Esophagus muscularis mucosa (tissue), 4 donors: ENCODE data around the gene LCE1D. TPM values are rescaled to one million over a fixed set of nuclear protein-coding genes. Genes with fewer than 3 reads are reported as not detected.
A peak's percentile ranks its signal among the peaks of the same experiment; 100 is the strongest.

Source experiments
- DNase-seq: peaks from one replicate; pipeline ENCODE4 v3.0.0-alpha.2; 2017; ENCODE audit errors: extremely low spot score
- H3K27ac ChIP-seq, 4 donors: fragments of 200-600 bp; sonication (generic); replicated peaks in 1 of 4; 1 replicate in 3 of 4; 2 replicates in 1 of 4; pipeline ENCODE4 v1.5.1; 2016 to 2019; ENCODE audit warnings: mild to moderate bottlenecking in 1 of 4
- H3K27me3 ChIP-seq, 4 donors: fragments of 200-600 bp; sonication (generic); one replicate each; pipeline versions ENCODE4 v1.5.1 to v1.6.0; 2016 to 2019
- H3K36me3 ChIP-seq, 4 donors: fragments of 200-600 bp; sonication (generic); one replicate each; pipeline ENCODE4 v1.5.1; 2016 to 2019
- H3K4me1 ChIP-seq, 4 donors: fragments of 200-600 bp; sonication (generic); one replicate each; pipeline ENCODE4 v1.5.1; 2016 to 2019
- H3K4me3 ChIP-seq, 4 donors: fragments of 200-600 bp; sonication (generic); 1 replicate in 2 of 4; 2 replicates in 2 of 4; pipeline ENCODE4 v1.5.1; 2016 to 2019; ENCODE audit warnings: mild to moderate bottlenecking in 4 of 4, moderate library complexity in 1 of 4
- H3K9me3 ChIP-seq, 4 donors: fragments of 200-600 bp; sonication (generic); 1 replicate in 3 of 4; 2 replicates in 1 of 4; pipeline ENCODE4 v1.5.1; 2016 to 2019
- CTCF ChIP-seq, 3 experiments: fragments of 200-600 bp in 2 of 3; fragments of 450-650 bp in 1 of 3; sonication (generic) in 2 of 3; IDR thresholded peaks; one replicate each; pipeline ENCODE4 v1.5.1; 2017 to 2019; ENCODE audit warnings: antibody characterized with exemption in 3 of 3, mild to moderate bottlenecking in 2 of 3, moderate library complexity in 1 of 3
- EP300 ChIP-seq: sonication (generic); formaldehyde crosslinking; IDR thresholded peaks from one replicate; pipeline ENCODE4 v1.6.1; 2017; ENCODE audit warnings: antibody characterized with exemption
- POLR2A ChIP-seq: fragments of 450-650 bp; IDR thresholded peaks from one replicate; pipeline ENCODE4 v1.6.1; 2017; ENCODE audit warnings: antibody characterized with exemption, moderate library complexity, mild to moderate bottlenecking, low read depth
- POLR2AphosphoS5 ChIP-seq, 2 donors: sonication (generic); formaldehyde crosslinking; IDR thresholded peaks; one replicate each; pipeline ENCODE4 v1.6.1; 2017; ENCODE audit warnings: antibody characterized with exemption in 2 of 2
- WGBS: methylation state at CpG from one replicate; pipeline ENCODE4 v1.1.5; 2018; 5-methylcytosine and 5-hydroxymethylcytosine counted together
- intact Hi-C: fragments of 100-400 bp; cut with DNase I; formaldehyde crosslinking; loops from one replicate; pipeline ENCODE4 v1.15.1; 2023
- total RNA-seq, 4 donors: library from RNA; depleted of rRNA; stranded (reverse); fragments of >200 nt; gene quantifications; one replicate each; pipeline versions ENCODE4 v1.1.0 to v1.2.1, GENCODE V29; 2016

The LCE1D gene
- total RNA-seq, 4 donors from 2014 or later = not detected

GRCh38 chr1:152776361-152776760, 20.2 kb upstream of the LCE1D start:
- Histone ChIP-seq H3K4me3 (no peak overlapping the region), H3K9me3 (no peaks in the 10 kb centered on the region), H3K4me1 (no peaks in the 10 kb centered on the region), H3K36me3 (no peaks in the 10 kb centered on the region), H3K27ac (no peak overlapping the region), H3K27me3 (peaks cover 0 to 4% (median 0%) of the 10 kb centered on the region in 4 donors)
- 65% methylated on average over 9 of the region's 11 CpGs for WGBS
- no peak for DNase-seq
- no peak for TF ChIP-seq CTCF (IDR thresholded peaks at IDR 0.05)
- no peak for TF ChIP-seq POLR2AphosphoS5 (IDR thresholded peaks at IDR 0.05)
- TF ChIP-seq POLR2A = no peak
- TF ChIP-seq EP300 = no peak
- intact Hi-C loops = no loop called here

DNA sequence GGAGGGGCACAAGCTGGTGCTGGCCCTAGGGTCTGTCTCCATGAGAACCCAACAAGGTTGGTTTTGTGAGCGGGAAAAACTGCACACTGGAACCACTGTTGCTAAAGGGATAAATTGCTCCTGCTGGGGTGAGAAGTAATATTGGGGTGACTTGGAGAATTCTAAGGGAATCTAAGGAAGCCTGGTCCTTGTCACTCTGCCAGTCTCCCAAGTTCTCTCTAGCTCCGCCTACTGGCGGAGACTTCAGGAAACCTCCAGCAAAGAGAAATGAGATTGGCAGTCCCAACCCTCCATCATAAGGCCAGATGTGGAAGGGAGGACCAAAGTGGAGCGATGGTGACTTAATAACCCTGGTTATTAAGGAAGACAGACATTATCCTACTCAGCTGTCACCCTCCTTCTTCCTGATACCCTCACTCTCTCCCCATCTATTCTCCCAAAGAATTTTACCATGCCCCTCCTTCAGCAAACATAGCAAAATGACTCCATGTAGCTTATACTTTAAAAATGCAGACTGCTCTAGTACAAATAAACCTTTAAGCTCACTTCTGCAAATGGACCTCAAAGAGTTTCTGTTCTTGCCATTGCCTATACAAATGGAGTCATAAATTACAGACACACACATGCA, 18.9 kb upstream of the LCE1D start:
- Histone ChIP-seq H3K27ac (no peak overlapping the region), H3K27me3 (peaks cover 0 to 4% (median 0%) of the 10 kb centered on the region in 4 donors), H3K4me3 (no peak overlapping the region), H3K36me3 (no peaks in the 10 kb centered on the region), H3K4me1 (no peaks in the 10 kb centered on the region), H3K9me3 (no peaks in the 10 kb centered on the region)
- intact Hi-C loops = no loop called here
- TF ChIP-seq CTCF (IDR thresholded peaks at IDR 0.05) (no peak), POLR2A (no peak), EP300 (no peak), POLR2AphosphoS5 (IDR thresholded peaks at IDR 0.05) (no peak)
- DNase-seq = no peak
- WGBS = 67% methylated on average over 4 of the region's 4 CpGs

GRCh38 chr1:152783095-152783494, 13.4 kb upstream of the LCE1D start:
- intact Hi-C loops = no loop called here
- DNase-seq = no peak
- no peaks in the 10 kb centered on the region for H3K27me3 ChIP-seq
- no peaks in the 10 kb centered on the region for H3K4me1 ChIP-seq
- H3K36me3 ChIP-seq = no peaks in the 10 kb centered on the region
- no peaks in the 10 kb centered on the region for H3K9me3 ChIP-seq
- 70% methylated on average over 1 of the region's 2 CpGs for WGBS
- H3K27ac ChIP-seq = no peak overlapping the region
- no peak for TF ChIP-seq POLR2A
- H3K4me3 ChIP-seq = no peak overlapping the region

DNA sequence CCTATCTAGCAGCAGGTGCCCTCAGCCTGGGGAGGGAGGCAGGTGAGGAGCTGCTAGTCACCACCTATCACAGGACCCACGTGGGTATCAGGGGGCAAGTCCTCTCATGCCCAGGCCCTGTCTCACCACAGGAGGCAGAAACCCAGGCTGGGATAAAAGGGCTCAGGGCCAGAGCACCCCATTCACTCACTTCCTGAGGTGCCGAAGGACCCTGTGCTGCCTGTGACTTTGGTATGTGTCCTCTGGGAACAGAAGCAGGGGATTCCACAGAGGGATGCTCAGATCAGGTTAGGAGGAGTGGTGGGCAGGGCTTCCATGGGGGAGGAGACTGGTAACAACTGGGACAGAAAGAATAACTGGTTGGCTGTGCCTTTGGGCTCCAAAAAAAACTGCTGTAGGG, 10.4 kb upstream of the LCE1D start, which contains the start of gene LCE1E:
Gene LCE1E (plus strand): TSS at position 181 of the 400 bp plus-strand sequence. CDS start 1,043 bp downstream, outside the sequence.
- no peaks in the 10 kb centered on the region for H3K36me3 ChIP-seq
- H3K27ac ChIP-seq = no peak within 1 kb of the TSS
- intact Hi-C loops = no loop called here
- DNase-seq = no peak
- H3K27me3 ChIP-seq = no peaks in the 10 kb centered on the region
- H3K4me3 ChIP-seq = no peak within 1 kb of the TSS
- WGBS = 69% methylated on average over 2 of the region's 2 CpGs
- TF ChIP-seq EP300 (no peak), CTCF (IDR thresholded peaks at IDR 0.05) (no peak), POLR2AphosphoS5 (IDR thresholded peaks at IDR 0.05) (no peak)
- no peaks in the 10 kb centered on the region for H3K4me1 ChIP-seq
- no peaks in the 10 kb centered on the region for H3K9me3 ChIP-seq

DNA sequence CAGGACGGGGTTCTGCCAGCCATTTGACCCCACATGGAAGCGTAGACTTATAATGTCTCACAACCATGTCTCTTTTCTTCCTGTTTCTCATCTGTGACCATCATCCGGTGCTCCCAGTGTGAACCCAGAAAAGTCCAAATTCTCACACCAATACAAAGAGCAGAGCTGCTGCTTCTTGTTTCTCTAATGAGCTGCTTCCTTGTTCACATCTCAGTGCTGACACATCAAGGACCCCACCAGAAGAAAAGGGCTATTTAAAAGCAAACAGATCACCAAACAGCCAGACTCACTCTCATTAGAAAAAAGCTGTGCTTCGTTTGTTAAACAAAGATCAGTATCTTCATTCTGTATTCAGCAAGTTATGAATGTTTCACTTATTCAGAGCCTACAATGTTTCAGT, 835 bp upstream of the LCE1D start:
- peak; percentile 19 for DNase-seq
- no peaks in the 10 kb centered on the region for H3K4me1 ChIP-seq
- H3K27ac ChIP-seq = no peak overlapping the region
- no peaks in the 10 kb centered on the region for H3K27me3 ChIP-seq
- H3K9me3 ChIP-seq = no peaks in the 10 kb centered on the region
- no peak for TF ChIP-seq POLR2A
- TF ChIP-seq EP300 = no peak
- no peak overlapping the region for H3K4me3 ChIP-seq
- 71% methylated on average over 4 of the region's 4 CpGs for WGBS
- H3K36me3 ChIP-seq = no peaks in the 10 kb centered on the region
- intact Hi-C loops = no loop called here

DNA sequence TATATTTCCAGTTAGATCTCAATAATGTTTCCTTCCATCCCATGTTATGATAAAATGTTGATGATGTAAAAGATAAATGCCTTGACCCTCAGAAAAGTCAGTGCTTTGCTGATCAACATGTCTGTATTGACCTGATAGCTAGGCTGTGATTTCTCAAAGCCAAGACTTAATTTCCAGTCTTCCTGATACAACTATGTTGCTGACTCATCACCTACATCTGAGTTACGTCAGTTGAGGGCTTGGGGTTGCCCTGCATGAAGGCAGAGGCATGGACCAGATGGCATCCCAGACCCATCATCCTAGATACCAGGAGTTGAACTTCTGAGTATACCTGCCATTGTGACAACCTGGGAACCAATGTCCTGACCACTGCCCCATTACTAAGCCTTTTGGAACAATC, 4.8 kb downstream of the LCE1D start:
- no peak for TF ChIP-seq POLR2AphosphoS5 (IDR thresholded peaks at IDR 0.05)
- TF ChIP-seq CTCF (IDR thresholded peaks at IDR 0.05) = no peak
- TF ChIP-seq POLR2A = no peak
- no peak for TF ChIP-seq EP300

More for the DNA sequence above, 4.8 kb downstream of the LCE1D start:
- Histone ChIP-seq H3K36me3 (no peaks in the 10 kb centered on the region), H3K9me3 (no peaks in the 10 kb centered on the region), H3K4me1 (peaks cover 0 to 4% (median 0%) of the 10 kb centered on the region in 4 donors), H3K27me3 (peaks cover 0 to 4% (median 0%) of the 10 kb centered on the region in 4 donors), H3K4me3 (no peak overlapping the region), H3K27ac (no peak overlapping the region)
- intact Hi-C loops = no loop called here
- 83% methylated on average over 1 of the region's 1 CpG for WGBS
- no peak for DNase-seq
